ENCODE measurements around the gene MRPS33.
A peak's percentile ranks its signal among the peaks of the same experiment; 100 is the strongest.

Gene MRPS33

GRCh38 chr7:141045126-141045841 lies 30.5 kb upstream of the MRPS33 start (continued):
- TF ChIP-seq GLIS1 (tag by site-specific recombination; IDR thresholded peaks at IDR 0.05), result no peak
- no peak for TF ChIP-seq ZNF133 (tag by site-specific recombination; IDR thresholded peaks at IDR 0.05)
- TF ChIP-seq ZNF623 (tag by site-specific recombination; IDR thresholded peaks at IDR 0.05), result no peak
- no peak for TF ChIP-seq AEBP2 (tag by site-specific recombination; IDR thresholded peaks at IDR 0.05; ENCODE audit: borderline replicate concordance)
- TF ChIP-seq PRDM1 (tag by site-specific recombination; IDR thresholded peaks at IDR 0.05), result no peak
- no peak for TF ChIP-seq ZNF391 (tag by site-specific recombination; IDR thresholded peaks at IDR 0.05; ENCODE audit: borderline replicate concordance, low read depth)

GRCh38 chr7:141043616-141044015 lies 28.9 kb upstream of the MRPS33 start:
- ChIA-PET POLR2A (no interaction called here), CTCF (interaction anchor here (0.5 kb wide), 1 partner anchor 199 kb away, joined by 3 read pairs; no protein-coding TSS in a partner anchor)
- Histone ChIP-seq H3K36me3 (ENCODE audit: control insufficient read depth in 2 of 2, insufficient read depth in 1 of 2, low read length in 2 of 2) (no peaks in the 10 kb centered on the region), H3K27ac (ENCODE audit: extremely low read depth, low read depth, low read length) (no peak overlapping the region), H3K9me3 (ENCODE audit: control insufficient read depth, insufficient read depth, low read depth, low read length) (no peaks in the 10 kb centered on the region), H3K4me1 (ENCODE audit: control insufficient read depth, insufficient read depth, low read length) (no peaks in the 10 kb centered on the region), H3K4me3 (ENCODE audit: low read depth, low read length) (no peak overlapping the region)
- TF ChIP-seq EGR2 (tag by site-specific recombination; IDR thresholded peaks at IDR 0.05; ENCODE audit: low read depth), result no peak
- TF ChIP-seq ZNF521 (tag by site-specific recombination; IDR thresholded peaks at IDR 0.05), result no peak
- TF ChIP-seq ZNF24 (tag by site-specific recombination; IDR thresholded peaks at IDR 0.05), result no peak
- no peak for TF ChIP-seq ZFP37 (tag by site-specific recombination; IDR thresholded peaks at IDR 0.05)

- POLR2A ChIA-PET, result no interaction called here
- no peak for TF ChIP-seq BCL11A (tag by site-specific recombination; IDR thresholded peaks at IDR 0.05; ENCODE audit: low read depth)
- peak; percentile 48; the same call in 1 of the 2 replicates for TF ChIP-seq PRDM1 (tag by site-specific recombination; IDR thresholded peaks at IDR 0.05)
- TF ChIP-seq ZNF501 (tag by site-specific recombination; IDR thresholded peaks at IDR 0.05), result no peak
Measured at GRCh38 chr7:141042222-141043193, 27.8 kb upstream of the MRPS33 start.

GRCh38 chr7:141039376-141039775 lies 24.6 kb upstream of the MRPS33 start:
- TF ChIP-seq ZNF548 (tag by site-specific recombination; IDR thresholded peaks at IDR 0.05) (no peak), ATF2 (tag by site-specific recombination; IDR thresholded peaks at IDR 0.05; ENCODE audit: low read depth) (peak; percentile 91), ZNF24 (tag by site-specific recombination; IDR thresholded peaks at IDR 0.05) (no peak), ZBTB48 (tag by site-specific recombination; IDR thresholded peaks at IDR 0.05) (peak; percentile 44; the same call in 1 of the 2 replicates), ZBTB21 (tag by site-specific recombination; IDR thresholded peaks at IDR 0.05) (0 out of 2 replicates have a peak, but pooled peaks have one; percentile 29), EGR2 (tag by site-specific recombination; IDR thresholded peaks at IDR 0.05; ENCODE audit: low read depth) (0 out of 2 replicates have a peak, but pooled peaks have one; percentile 19), PRDM1 (tag by site-specific recombination; IDR thresholded peaks at IDR 0.05) (peak; percentile 27; the same call in 1 of the 2 replicates), RBAK (tag by site-specific recombination; IDR thresholded peaks at IDR 0.05) (no peak)
- Histone ChIP-seq H3K36me3 (ENCODE audit: control insufficient read depth in 2 of 2, insufficient read depth in 1 of 2, low read length in 2 of 2) (no peaks in the 10 kb centered on the region), H3K4me3 (ENCODE audit: low read depth, low read length) (no peak overlapping the region), H3K4me1 (ENCODE audit: control insufficient read depth, insufficient read depth, low read length) (no peaks in the 10 kb centered on the region), H3K27ac (ENCODE audit: extremely low read depth, low read depth, low read length) (no peak overlapping the region), H3K9me3 (ENCODE audit: control insufficient read depth, insufficient read depth, low read depth, low read length) (no peaks in the 10 kb centered on the region)
- ChIA-PET CTCF (interaction anchor here (0.7 kb wide), 1 partner anchor 139 kb away, joined by 3 read pairs; no protein-coding TSS in a partner anchor), POLR2A (no interaction called here)

More at GRCh38 chr7:141042222-141043193, 27.8 kb upstream of the MRPS33 start:
- CTCF ChIA-PET, result interaction anchor here (0.6 kb wide), 1 partner anchor 231 kb away, joined by 4 read pairs; no protein-coding TSS in a partner anchor
- Histone ChIP-seq H3K36me3 (ENCODE audit: control insufficient read depth in 2 of 2, insufficient read depth in 1 of 2, low read length in 2 of 2) (no peaks in the 10 kb centered on the region), H3K9me3 (ENCODE audit: control insufficient read depth, insufficient read depth, low read depth, low read length) (no peaks in the 10 kb centered on the region), H3K4me3 (ENCODE audit: low read depth, low read length) (no peak overlapping the region), H3K27ac (ENCODE audit: extremely low read depth, low read depth, low read length) (no peak overlapping the region), H3K4me1 (ENCODE audit: control insufficient read depth, insufficient read depth, low read length) (no peaks in the 10 kb centered on the region)
